ENCODE results near the gene PSMB5. TPM values are rescaled to one million over a fixed set of nuclear protein-coding genes. Genes with fewer than 3 reads are reported as not detected.

The PSMB5 gene
- total and polyA plus RNA-seq, 2 of the 13 experiments (the other 11 are each of a cell fraction or from before 2014, with no cell fraction given) = 705 to 871 TPM

DNA sequence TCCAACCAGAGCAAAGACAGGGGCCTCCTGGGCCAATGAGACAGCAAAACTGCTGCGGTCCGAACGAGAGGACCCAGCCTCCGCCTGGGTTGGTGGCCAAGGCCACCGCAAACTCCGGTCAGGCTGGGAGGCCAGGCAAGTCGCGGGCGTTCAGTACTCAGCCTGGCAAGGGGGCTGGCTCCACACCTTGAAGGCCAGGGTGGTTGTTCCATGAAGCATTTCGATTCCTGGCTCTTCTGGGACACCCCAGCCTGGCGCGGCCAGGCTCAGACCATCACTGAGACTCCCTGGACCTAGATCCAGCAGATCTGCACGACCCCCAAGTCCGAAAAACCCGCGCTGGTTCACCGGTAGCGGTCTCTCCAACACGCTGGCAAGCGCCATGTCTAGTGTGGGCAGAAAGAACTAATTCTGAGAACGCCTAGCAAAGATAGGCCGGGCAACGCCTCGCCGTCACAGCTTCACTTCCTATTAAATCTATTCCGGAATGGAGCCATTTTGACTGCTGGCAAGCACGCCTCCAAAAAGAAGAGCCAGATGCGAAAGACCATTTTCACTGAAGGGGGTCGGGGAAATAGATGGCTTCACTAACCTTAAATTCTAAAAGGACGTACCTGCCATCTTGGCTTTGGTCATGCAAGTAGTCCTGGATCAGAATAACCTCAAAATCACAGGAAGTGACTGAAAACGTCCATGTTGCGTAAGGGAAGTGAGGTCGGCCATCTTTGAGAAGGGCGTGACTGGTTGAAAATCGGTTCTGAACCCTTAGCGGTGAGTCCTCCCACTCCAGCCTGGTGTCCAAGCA, at the start of gene PSMB5 (continued):
- TF ChIP-seq, protein P1, sequence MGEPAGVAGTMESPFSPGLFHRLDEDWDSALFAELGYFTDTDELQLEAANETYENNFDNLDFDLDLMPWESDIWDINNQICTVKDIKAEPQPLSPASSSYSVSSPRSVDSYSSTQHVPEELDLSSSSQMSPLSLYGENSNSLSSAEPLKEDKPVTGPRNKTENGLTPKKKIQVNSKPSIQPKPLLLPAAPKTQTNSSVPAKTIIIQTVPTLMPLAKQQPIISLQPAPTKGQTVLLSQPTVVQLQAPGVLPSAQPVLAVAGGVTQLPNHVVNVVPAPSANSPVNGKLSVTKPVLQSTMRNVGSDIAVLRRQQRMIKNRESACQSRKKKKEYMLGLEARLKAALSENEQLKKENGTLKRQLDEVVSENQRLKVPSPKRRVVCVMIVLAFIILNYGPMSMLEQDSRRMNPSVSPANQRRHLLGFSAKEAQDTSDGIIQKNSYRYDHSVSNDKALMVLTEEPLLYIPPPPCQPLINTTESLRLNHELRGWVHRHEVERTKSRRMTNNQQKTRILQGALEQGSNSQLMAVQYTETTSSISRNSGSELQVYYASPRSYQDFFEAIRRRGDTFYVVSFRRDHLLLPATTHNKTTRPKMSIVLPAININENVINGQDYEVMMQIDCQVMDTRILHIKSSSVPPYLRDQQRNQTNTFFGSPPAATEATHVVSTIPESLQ (CRISPR knock-in tag; conservative IDR thresholded peaks at IDR 0.05) = peak; percentile 88; the same call in 1 of the 2 replicates
- TF ChIP-seq ZNF660 (CRISPR knock-in tag; IDR thresholded peaks at IDR 0.05; ENCODE audit: borderline replicate concordance, low read depth) (peak; percentile 45; the same call in 1 of the 2 replicates), KDM2A (CRISPR knock-in tag; IDR thresholded peaks at IDR 0.05; ENCODE audit: borderline replicate concordance, low read depth) (peak; percentile 77), POGZ (CRISPR knock-in tag; IDR thresholded peaks at IDR 0.05) (peak; percentile 87), NFIB (CRISPR knock-in tag; IDR thresholded peaks at IDR 0.05; ENCODE audit: borderline replicate concordance) (no peak), SIX4 (CRISPR knock-in tag; IDR thresholded peaks at IDR 0.05) (peak; percentile 67; the same call in 1 of the 2 replicates), IRX3 (CRISPR knock-in tag; IDR thresholded peaks at IDR 0.05; ENCODE audit: borderline replicate concordance, low read depth) (peak; percentile 48; the same call in 1 of the 2 replicates), HMGA1 (CRISPR knock-in tag; conservative IDR thresholded peaks at IDR 0.05) (no peak), PAWR (CRISPR knock-in tag; IDR thresholded peaks at IDR 0.05; ENCODE audit: borderline replicate concordance) (no peak), MAF1 (CRISPR knock-in tag; IDR thresholded peaks at IDR 0.05; ENCODE audit: borderline replicate concordance) (peak; percentile 81; the same call in 1 of the 2 replicates), ZNF562 (CRISPR knock-in tag; IDR thresholded peaks at IDR 0.05; ENCODE audit: borderline replicate concordance) (no peak), HNRNPK (IDR thresholded peaks at IDR 0.05; ENCODE audit: low read depth, low read length, poor library complexity, severe bottlenecking) (no peak), HDAC6 (IDR thresholded peaks at IDR 0.05; ENCODE audit: low read depth, low read length) (no peak), GFI1 (CRISPR knock-in tag; IDR thresholded peaks at IDR 0.05; ENCODE audit: borderline replicate concordance) (peak; percentile 70), ZNF441 (CRISPR knock-in tag; IDR thresholded peaks at IDR 0.05; ENCODE audit: borderline replicate concordance) (peak; percentile 70; the same call in 1 of the 2 replicates)
- TF ChIP-seq, protein P2, sequence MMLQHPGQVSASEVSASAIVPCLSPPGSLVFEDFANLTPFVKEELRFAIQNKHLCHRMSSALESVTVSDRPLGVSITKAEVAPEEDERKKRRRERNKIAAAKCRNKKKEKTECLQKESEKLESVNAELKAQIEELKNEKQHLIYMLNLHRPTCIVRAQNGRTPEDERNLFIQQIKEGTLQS (CRISPR knock-in tag; IDR thresholded peaks at IDR 0.05) = peak; percentile 14; the same call in 1 of the 2 replicates
- TF ChIP-seq, protein P3, sequence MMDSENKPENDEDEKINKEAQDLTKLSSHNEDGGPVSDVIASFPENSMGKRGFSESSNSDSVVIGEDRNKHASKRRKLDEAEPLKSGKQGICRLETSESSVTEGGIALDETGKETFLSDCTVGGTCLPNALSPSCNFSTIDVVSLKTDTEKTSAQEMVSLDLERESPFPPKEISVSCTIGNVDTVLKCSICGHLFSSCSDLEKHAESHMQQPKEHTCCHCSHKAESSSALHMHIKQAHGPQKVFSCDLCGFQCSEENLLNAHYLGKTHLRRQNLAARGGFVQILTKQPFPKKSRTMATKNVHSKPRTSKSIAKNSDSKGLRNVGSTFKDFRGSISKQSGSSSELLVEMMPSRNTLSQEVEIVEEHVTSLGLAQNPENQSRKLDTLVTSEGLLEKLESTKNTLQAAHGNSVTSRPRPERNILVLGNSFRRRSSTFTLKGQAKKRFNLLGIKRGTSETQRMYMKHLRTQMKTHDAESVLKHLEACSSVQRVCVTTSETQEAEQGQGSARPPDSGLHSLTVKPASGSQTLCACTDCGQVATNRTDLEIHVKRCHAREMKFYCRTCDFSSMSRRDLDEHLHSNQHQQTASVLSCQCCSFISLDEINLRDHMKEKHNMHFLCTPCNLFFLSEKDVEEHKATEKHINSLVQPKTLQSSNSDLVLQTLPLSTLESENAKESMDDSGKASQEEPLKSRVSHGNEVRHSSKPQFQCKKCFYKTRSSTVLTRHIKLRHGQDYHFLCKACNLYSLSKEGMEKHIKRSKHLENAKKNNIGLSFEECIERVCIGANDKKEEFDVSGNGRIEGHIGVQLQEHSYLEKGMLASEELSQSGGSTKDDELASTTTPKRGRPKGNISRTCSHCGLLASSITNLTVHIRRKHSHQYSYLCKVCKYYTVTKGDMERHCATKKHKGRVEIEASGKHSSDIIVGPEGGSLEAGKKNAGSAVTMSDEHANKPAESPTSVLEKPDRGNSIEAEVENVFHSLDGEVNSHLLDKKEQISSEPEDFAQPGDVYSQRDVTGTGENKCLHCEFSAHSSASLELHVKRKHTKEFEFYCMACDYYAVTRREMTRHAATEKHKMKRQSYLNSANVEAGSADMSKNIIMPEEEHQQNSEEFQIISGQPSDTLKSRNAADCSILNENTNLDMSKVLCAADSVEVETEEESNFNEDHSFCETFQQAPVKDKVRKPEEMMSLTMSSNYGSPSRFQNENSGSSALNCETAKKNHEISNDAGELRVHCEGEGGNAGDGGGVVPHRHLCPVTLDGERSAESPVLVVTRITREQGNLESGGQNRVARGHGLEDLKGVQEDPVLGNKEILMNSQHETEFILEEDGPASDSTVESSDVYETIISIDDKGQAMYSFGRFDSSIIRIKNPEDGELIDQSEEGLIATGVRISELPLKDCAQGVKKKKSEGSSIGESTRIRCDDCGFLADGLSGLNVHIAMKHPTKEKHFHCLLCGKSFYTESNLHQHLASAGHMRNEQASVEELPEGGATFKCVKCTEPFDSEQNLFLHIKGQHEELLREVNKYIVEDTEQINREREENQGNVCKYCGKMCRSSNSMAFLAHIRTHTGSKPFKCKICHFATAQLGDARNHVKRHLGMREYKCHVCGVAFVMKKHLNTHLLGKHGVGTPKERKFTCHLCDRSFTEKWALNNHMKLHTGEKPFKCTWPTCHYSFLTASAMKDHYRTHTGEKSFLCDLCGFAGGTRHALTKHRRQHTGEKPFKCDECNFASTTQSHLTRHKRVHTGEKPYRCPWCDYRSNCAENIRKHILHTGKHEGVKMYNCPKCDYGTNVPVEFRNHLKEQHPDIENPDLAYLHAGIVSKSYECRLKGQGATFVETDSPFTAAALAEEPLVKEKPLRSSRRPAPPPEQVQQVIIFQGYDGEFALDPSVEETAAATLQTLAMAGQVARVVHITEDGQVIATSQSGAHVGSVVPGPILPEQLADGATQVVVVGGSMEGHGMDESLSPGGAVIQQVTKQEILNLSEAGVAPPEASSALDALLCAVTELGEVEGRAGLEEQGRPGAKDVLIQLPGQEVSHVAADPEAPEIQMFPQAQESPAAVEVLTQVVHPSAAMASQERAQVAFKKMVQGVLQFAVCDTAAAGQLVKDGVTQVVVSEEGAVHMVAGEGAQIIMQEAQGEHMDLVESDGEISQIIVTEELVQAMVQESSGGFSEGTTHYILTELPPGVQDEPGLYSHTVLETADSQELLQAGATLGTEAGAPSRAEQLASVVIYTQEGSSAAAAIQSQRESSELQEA (CRISPR knock-in tag; IDR thresholded peaks at IDR 0.05; ENCODE audit: not compliant biosample characterization) = peak; percentile 62
